Measurements from ENCODE around the gene NUDT15.

DNA sequence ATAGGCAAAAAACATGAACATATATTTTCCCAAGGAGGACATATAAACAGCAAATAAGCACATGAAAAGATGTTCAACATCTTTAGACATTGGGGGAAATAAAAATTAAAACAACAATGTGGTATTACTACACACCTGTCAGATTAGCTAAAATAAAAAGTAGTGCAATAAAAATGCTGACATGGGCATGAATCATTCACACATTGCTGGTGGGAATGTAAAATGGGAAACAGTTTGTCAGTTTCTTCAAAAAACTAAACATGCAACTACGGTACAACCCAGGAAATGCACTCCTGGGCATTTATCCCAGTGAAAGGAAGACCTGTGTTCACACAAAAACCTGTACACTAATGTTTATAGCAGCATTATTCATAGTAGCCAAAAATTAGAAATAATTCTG is 31.1 kb upstream of the NUDT15 start:
- TF ChIP-seq, protein P1, sequence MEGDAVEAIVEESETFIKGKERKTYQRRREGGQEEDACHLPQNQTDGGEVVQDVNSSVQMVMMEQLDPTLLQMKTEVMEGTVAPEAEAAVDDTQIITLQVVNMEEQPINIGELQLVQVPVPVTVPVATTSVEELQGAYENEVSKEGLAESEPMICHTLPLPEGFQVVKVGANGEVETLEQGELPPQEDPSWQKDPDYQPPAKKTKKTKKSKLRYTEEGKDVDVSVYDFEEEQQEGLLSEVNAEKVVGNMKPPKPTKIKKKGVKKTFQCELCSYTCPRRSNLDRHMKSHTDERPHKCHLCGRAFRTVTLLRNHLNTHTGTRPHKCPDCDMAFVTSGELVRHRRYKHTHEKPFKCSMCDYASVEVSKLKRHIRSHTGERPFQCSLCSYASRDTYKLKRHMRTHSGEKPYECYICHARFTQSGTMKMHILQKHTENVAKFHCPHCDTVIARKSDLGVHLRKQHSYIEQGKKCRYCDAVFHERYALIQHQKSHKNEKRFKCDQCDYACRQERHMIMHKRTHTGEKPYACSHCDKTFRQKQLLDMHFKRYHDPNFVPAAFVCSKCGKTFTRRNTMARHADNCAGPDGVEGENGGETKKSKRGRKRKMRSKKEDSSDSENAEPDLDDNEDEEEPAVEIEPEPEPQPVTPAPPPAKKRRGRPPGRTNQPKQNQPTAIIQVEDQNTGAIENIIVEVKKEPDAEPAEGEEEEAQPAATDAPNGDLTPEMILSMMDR (IDR thresholded peaks at IDR 0.05 in 4 of 5, conservative IDR thresholded peaks at IDR 0.05 in 1 of 5): no peak
- TF ChIP-seq POLR2A (IDR thresholded peaks at IDR 0.05): no peak

All from gastrocnemius medialis (tissue), 4 donors.